KBM-7 (cell line): Measurements from ENCODE around the gene DLG2.

Experiments
- DNase-seq: peaks from one replicate; pipeline ENCODE4 v3.0.0-alpha.2; 2015
- in situ Hi-C: fragments of 300-500 bp; cut with MboI; formaldehyde crosslinking; loops from 2 replicates; pipeline ENCODE4 v1.14.3; 2020; ENCODE audit warnings: low sequenced_read_pairs, low pct_unique_long_range_greater_than_20kb, mixed read lengths

The DLG2 gene

DNA sequence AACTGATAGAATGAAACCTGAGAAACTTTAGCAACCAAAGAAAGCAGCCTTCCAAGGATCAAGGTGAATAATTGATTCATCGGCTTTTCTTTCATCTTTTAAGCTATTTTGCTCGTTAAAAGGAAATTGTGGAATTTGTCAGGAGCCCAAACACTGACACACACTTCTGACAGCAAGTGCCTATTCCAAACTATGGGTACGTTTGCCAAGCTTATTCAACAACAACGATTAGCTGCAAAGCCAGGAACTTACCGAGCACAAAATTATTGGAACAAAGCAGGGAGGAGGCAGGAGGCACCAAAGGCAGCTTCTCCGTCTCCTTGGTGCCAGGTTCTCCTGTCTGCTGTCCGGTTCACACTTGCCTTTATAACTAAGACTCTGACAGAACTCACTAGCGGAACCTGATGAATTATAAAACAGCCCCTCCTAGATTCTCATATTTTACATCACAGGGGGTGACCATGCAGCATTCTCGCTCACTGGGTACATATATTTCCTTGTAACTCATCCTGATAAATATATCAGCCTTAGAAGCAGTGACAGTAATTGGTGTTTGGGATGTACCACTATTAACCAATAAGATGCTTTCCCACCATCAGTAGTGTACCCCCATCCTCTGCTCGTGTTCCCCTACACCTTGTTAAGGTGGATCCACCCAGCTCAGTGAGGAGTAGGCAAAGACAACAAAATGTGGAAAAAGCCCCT lies 1945.1 kb downstream of the DLG2 start:
- in situ Hi-C loops, result no loop called here
- DNase-seq, result no peak

DNA sequence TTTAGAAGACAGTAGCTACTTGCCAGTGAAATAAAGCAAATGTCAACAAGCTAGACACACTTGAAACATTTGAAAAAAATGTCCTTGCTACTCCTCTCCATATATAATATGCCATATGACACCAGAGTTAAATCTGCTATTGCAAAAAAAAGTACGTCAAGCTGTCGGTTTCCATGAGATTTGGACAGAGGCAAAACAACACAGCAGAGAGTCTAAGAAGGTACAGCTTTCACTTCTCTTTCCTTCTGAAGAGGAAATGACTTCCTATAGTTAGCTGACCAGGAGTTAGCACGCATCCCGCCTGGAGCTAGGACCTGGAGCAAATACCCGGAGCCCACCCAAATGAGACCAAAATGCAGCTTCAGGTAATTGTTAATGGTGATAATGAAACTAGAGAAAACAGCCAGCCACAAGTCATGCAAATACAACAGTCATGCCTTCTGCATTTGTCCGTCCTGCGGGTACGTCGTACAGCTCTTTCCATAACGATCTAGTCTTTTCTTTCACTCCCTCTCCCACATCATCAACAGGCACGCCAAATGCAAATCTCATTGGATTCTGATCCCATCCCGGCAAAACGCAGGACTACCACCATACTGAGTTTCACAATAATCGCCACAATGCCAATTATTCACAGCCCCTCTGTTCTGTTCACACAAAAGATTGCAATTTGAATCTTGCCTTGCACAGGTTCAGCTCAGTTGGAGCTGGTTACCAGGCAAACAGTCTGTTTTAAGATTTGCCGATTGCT lies 1945.9 kb downstream of the DLG2 start:
- in situ Hi-C loops, result no loop called here
- DNase-seq, result no peak

DNA sequence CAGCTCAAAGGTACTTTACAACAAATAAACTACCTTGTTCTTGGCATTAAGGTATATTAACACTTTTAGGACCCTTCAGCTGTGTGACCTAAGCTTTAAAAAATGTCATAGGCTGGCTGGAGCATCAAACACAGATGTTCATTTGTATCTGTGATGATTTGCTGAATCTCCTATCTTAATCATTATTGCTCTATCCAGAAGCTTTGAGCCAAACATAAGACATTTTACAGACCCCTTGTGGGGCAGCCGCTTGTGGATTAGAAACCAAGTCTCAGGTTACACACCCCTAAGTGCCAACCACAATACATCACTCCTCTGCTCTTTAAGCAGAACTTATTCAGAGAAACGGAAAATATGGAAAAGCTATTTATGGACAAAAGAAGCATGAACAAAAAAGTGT lies 1946.8 kb downstream of the DLG2 start:
- in situ Hi-C loops, result no loop called here
- no peak for DNase-seq

DNA sequence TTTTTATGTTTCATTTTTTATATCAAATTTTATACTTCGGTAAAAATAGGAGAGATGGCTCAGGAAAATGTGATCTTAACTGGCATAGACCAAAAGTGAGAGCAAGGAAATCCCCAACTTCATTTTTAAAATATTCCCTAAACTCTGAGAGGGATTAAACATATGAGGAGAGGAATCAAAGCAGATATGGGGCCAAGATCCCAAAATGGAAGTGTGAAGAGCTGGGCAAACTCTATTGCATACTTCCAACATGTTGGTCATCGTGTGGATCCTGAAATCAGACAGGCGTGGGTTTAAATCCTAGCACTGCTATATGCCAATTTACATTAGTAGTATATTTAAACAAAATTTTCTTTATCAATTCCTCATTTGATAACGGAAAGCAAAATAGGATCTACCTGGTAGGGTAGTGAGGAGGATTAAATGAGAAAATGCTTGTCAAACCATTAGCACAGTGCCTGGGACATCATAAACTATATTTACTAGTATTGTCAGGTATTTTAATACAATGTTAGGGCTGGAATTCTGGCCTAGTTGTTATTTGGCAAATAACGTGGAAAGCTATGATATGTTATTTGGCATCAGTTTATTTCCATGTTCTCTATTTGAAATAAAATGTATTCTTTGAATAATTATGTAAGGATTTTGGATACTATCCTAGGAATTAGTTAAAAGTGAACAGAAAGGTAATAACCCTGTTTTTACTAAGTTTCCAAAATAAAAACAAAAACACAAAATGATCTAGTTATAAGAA lies 1948.1 kb downstream of the DLG2 start:
- in situ Hi-C loops, result no loop called here
- no peak for DNase-seq

DNA sequence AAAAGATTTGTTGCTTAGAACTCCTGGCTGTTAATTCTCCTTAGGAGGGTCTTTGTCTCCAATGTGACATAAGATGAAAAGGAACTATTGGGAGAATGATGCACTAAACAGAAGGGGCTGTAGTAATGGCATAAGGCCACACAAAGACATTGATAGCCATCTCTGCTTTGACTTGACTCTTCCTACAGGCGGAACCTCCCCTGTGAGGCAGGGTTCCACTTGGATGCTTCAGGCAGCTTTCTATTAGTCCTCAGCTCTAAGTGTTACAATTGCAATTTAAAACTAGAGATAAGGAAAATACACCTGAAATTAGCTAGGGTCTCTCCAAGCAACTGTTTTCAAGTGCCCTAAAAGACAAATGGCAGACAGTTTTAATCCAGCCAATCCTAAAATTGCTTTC lies 1949.4 kb downstream of the DLG2 start:
- in situ Hi-C loops, result no loop called here
- no peak for DNase-seq

DNA sequence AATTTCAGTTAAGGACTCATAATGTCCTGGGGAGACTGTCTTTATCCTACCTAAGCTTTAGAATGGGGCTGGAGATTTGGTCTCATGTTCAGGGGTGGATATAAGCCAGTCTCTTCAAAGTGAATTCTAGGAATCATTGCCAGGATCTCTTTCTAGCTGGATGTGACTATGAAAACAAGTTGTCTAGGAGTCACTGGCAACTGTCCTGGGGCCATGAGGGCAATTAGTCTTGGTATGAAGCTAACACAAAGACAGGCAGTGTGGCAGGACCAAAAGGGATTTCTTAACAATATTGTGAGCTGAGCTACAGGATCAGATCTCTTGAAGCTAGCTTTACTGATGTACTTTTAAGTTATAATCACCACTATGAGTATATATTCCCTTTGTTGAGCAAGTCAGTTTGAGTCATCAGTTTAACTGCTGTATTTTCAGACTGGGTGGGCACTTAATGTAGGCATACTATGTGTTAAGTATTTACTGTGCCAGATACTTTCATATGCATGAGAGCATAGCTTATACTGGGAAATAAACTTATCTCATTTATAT lies 1951.0 kb downstream of the DLG2 start:
- no peak for DNase-seq
- in situ Hi-C loops, result no loop called here

DNA sequence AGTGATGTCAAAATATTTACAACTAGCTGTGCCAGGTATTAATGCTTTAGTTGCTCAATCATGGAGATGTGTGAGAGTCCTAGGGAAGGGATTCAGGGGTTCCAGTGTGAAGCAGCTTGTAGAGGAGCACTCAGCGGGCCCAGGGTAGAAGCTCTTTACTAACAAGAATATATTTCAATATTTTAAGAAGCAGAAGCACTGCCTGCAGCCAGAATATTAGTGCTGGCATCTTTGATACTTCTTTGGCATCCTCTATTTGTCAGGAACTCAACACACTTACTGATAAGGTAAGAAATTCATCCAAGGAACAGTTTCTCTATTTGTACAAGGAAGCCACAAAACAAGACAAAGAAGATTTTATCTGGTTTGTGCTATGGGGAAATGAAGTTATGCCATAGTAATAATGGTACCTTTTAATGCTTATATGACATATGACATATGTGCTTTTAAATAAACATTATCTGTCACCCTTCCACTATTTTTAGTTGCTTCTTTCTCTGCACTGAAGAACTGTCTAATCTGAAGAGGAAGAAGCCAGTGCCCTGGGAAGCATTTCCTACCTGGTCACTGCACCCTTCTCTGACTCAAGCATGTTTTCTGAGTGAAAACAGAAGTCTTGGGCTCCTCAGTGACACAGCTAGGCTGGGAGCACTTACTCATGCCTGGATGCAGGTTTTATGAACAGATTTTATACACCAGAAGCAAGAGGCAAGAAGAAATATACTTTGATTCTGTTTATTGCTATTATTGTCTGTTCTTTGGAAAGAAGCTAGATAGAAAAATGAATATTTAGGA lies 1952.8 kb downstream of the DLG2 start:
- in situ Hi-C loops, result no loop called here

DNA sequence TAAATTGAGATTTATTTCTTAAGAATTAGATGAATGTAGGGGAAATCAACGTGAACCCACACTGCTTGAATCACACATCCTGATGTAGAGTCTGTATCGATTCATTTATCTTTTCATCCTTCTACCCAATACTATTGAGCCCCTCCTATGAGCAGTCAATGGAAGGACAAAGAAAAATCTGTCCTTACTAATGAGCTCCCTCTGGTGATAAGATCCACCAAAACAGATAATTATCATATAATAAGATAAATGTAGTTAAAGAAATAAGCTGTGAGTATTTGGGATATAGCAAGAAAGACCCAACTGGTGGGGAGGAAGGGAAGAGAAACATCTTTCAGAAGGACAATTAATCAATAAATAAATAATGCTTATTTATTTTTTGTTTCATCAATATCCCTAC lies 1955.9 kb downstream of the DLG2 start:
- DNase-seq, result no peak
- in situ Hi-C loops, result no loop called here

More for the DNA sequence above, 1952.8 kb downstream of the DLG2 start:
- DNase-seq, result no peak

DNA sequence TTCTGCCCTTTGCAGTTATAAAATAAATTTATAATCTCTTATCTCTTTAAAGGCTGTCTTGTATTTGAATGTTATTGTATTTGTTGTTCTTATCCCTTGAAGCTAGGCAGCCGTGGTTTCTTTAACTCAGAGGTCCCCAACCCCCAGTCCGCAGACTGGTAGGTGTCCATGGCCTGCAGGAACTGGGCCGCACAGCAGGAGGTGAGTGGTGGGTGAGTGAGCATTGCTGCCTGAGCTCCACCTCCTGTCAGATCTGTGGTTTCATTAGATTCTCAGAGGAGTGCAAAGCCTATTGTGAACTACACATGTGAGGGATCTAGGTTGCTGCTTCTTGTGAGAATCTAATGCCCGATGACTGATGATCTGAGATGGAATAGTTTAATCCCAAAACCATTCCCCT lies 1961.0 kb downstream of the DLG2 start:
- DNase-seq, result no peak

DNA sequence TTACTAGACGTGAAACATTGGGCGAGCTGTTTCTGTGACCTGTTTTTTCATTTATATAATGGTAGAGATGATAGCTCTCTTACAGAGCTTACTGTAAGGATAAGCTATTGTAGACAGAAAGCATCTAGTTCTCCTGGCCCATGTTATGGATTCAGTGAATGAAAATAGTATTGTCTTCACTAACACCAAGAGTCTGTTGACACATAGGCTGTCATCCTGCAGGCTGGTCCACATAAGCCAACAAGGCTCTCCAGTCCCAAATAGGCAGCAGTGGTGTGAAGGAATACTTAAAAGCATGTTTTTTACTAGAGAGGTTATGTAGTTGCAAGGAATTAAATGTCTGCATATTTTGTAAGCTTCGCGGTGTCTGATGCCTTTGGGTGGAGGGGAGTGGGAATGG lies 1963.2 kb downstream of the DLG2 start:
- no peak for DNase-seq
- in situ Hi-C loops, result no loop called here

More for the DNA sequence above, 1961.0 kb downstream of the DLG2 start:
- in situ Hi-C loops, result no loop called here

DNA sequence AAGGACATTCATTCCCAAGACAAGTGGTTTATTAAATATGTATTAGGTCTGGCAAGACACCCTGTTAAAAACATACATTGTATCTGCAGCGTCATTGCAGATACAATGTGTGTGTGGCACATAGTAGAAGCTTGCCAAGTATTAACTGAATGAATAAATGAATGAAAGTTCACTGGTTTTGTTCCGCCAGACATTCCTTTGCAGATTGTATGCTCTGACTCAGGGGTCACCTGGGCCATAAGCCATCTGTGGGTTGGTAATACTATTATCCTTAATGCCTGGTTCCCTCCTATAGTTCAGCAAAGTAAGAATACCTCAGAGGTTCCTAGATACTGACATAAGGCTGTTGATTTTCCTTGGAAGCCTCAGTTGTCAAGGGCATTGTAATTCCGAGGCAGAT lies 1963.7 kb downstream of the DLG2 start:
- in situ Hi-C loops, result no loop called here
- no peak for DNase-seq

DNA sequence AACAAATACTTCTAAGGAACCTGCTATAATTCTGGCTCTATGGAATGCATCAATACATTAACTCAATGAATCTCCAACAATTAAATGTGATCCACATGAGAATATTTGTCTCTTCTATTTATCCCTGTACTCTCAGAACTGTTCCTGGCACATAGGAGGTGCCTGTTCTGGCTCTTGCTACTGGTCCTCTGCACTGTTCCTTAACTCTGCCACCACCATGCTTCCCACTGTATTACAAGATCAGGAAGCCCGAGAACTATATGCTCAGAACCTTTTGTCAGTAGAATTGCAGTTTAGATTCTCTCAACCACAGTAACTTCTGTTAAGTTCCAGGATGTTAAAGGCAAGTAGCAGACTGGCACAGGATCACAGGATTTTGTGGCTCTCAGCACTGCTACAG lies 1964.7 kb downstream of the DLG2 start:
- DNase-seq, result no peak
- in situ Hi-C loops, result no loop called here

DNA sequence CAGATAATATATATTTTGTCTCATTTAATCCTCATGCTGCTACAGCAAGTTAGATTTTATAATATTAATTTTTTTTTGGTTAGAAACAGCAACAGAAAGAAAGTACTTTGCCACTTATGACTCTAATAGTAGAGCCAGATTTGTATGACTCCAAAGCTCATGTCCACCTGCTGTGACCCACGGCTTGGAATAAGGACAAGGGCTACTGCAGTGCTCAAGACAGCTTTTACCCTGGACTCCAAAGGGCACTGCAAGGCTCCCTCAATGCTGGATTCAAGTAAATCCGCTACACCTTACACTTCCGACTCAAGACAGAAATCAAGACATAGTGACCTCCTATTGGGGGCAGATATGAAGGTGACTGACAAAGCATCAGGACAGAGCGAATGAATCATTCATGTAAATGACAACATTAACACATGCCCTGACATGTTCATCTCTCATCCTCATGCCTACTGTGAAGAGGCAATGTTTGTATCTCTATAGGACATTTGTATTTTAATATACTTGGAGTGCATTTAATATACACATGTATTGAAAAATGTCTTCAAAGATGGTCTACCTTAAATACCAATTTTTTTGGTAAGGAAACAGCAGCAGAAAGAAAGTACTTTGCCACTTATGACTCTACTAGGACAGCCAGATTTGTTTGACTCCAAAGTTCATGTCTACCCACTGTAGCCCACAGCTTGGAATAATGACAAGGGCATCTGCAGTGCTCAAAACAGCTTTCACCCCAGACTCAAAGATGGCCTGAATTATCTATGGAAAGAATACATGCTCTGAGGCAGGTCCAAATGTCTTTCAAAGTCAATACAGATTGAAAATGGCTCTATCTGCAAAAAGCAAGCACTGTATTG lies 1965.4 kb downstream of the DLG2 start:
- in situ Hi-C loops, result no loop called here
- DNase-seq, result no peak

DNA sequence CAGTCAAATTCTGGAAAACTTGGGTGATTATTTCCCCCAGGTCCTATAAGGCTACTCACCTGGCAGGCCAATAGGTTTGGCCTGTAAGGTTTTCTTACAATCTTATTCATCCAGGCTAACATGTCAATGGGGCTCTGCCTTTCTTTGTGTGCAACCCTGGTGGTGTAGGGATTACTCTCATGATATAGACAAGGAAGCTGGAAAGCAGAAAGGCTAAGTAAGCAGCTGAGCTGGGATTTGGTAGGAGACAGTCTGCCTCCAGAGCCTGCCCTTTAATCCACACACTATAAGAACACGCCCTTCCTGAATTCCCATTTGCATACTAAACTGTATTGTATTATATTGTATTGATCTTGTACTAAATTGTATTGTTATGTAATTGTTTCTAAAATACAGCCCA lies 1967.7 kb downstream of the DLG2 start:
- in situ Hi-C loops, result no loop called here

DNA sequence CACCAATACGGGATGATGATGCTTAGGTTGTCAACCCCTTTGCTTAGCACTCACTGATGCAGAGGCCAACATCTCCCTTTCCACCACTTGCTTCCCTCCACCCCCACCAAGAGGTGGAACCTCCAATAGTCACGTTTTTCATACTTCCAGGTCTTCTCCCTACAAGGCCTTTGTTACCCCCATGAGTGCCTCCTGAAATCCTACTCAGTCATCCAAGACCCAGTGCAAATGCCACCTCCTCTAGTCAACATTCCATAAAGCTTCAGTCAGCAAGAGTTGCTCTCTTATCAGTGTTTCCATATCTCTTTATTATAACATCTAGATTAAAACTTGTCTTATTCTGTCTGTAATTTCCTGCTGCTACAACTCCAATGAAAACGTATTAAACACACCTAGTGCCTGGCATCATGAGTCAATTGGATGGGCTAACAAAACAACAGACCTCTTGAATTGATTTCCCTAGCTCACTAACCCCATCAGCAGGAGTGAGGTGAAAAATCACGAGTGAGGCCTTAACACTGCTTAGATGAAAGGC lies 1970.3 kb downstream of the DLG2 start:
- in situ Hi-C loops, result no loop called here
- DNase-seq, result no peak

More for the DNA sequence above, 1967.7 kb downstream of the DLG2 start:
- no peak for DNase-seq

DNA sequence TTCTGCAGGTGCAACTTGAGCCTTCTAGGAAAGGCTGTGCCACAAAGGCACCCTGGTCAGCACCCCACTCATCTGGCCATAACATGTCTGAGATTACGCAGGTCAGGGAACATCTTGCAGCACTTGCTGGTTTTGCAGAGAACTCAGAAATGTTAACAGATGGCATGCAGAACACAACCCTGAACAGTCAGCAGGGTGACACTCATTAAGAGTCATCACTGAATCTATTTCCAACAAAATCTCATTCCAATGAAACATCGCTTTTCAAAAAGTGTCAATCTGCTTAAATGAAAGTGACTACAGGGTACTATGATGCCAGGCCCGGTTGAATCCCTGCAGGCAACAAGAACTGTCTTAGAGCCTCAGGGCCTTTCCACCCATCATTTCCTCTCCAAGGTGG lies 1971.2 kb downstream of the DLG2 start:
- DNase-seq, result no peak
- in situ Hi-C loops, result no loop called here

DNA sequence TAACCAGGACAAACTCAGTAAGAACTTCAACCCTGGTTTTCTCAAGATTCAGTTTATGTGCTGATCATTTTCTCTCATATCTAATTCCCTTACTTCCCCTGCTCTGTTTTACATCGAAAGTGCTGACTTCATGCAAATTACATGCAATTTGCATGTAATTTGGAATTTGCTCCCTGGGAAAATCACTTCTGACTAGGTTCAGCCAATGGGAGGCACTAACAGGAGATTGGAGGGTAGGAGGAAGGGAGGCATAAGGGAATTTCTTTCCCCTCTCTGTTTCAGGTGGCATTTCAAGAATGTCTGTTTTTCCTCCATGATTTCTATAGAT lies 1977.7 kb downstream of the DLG2 start:
- DNase-seq, result no peak
- in situ Hi-C loops, result no loop called here
